ENCODE data around the gene ADAMTS17. TPM values are rescaled to one million over a fixed set of nuclear protein-coding genes. Genes with fewer than 3 reads are reported as not detected.

ADAMTS17 gene
- total RNA-seq, 1 experiment from 2014 or later, result 1.8 TPM

GRCh38 chr15:100105101-100105500 lies 236.7 kb downstream of the ADAMTS17 start (continued):
- no peak for TF ChIP-seq USF2 (CRISPR knock-in tag; IDR thresholded peaks at IDR 0.05)

GRCh38 chr15:100104245-100104644 lies 237.5 kb downstream of the ADAMTS17 start:
- POLR2A ChIA-PET, result no interaction called here

GRCh38 chr15:100103828-100104227 lies 237.9 kb downstream of the ADAMTS17 start:
- no peak overlapping the region for H3K4me3 Mint-ChIP-seq
- TF ChIP-seq NR2C2 (CRISPR knock-in tag; IDR thresholded peaks at IDR 0.05) (no peak), PREB (CRISPR knock-in tag; IDR thresholded peaks at IDR 0.05; ENCODE audit: borderline replicate concordance) (no peak), NR1H2 (CRISPR knock-in tag; IDR thresholded peaks at IDR 0.05) (no peak), SMAD3 (CRISPR knock-in tag; IDR thresholded peaks at IDR 0.05; ENCODE audit: borderline replicate concordance) (no peak), ZNF425 (CRISPR knock-in tag; conservative IDR thresholded peaks at IDR 0.05) (no peak), CDX4 (CRISPR knock-in tag; IDR thresholded peaks at IDR 0.05; ENCODE audit: borderline replicate concordance) (no peak), OVOL2 (CRISPR knock-in tag; IDR thresholded peaks at IDR 0.05; ENCODE audit: borderline replicate concordance) (no peak), CREB1 (CRISPR knock-in tag; IDR thresholded peaks at IDR 0.05) (no peak), TP53 (CRISPR knock-in tag; IDR thresholded peaks at IDR 0.05) (no peak)
- H3K27ac Mint-ChIP-seq, result no peak overlapping the region
- DNase-seq (ENCODE audit: low spot score), result no peak
- no peaks in the 10 kb centered on the region for H3K36me3 Mint-ChIP-seq
- ATAC-seq, result no peak
- H3K4me1 Mint-ChIP-seq, result no peaks in the 10 kb centered on the region
- ChIA-PET CTCF (no interaction called here), POLR2A (no interaction called here)
- H3K27me3 Mint-ChIP-seq (ENCODE audit: low read depth), result no peaks in the 10 kb centered on the region; the same call in 1 of the 2 replicates
- H3K9me3 Mint-ChIP-seq, result peaks cover 12% of the 10 kb centered on the region; the same call in 1 of the 2 replicates

More at GRCh38 chr15:100104245-100104644, 237.5 kb downstream of the ADAMTS17 start:
- CTCF ChIA-PET, result no interaction called here
- H3K4me1 Mint-ChIP-seq, result peaks cover 4% of the 10 kb centered on the region; the same call in 1 of the 2 replicates
- H3K27ac Mint-ChIP-seq, result no peak overlapping the region
- H3K36me3 Mint-ChIP-seq, result no peaks in the 10 kb centered on the region
- no peaks in the 10 kb centered on the region; the same call in 1 of the 2 replicates for H3K27me3 Mint-ChIP-seq (ENCODE audit: low read depth)
- TF ChIP-seq NR3C1 (CRISPR knock-in tag; conservative IDR thresholded peaks at IDR 0.05; ENCODE audit: low read depth) (no peak), E2F5 (CRISPR knock-in tag; IDR thresholded peaks at IDR 0.05) (no peak), E2F4 (CRISPR knock-in tag; IDR thresholded peaks at IDR 0.05; ENCODE audit: borderline replicate concordance, low read depth) (no peak), ZNF121 (CRISPR knock-in tag; IDR thresholded peaks at IDR 0.05) (no peak), CBFB (CRISPR knock-in tag; IDR thresholded peaks at IDR 0.05; ENCODE audit: low read depth) (no peak), JUN (CRISPR knock-in tag; IDR thresholded peaks at IDR 0.05) (no peak), IRF1 (CRISPR knock-in tag; IDR thresholded peaks at IDR 0.05) (no peak), ZNF425 (CRISPR knock-in tag; conservative IDR thresholded peaks at IDR 0.05) (no peak), SOX15 (CRISPR knock-in tag; IDR thresholded peaks at IDR 0.05) (no peak), CREB1 (CRISPR knock-in tag; IDR thresholded peaks at IDR 0.05) (no peak)
- DNase-seq (ENCODE audit: low spot score) (no peak), ATAC-seq (no peak)
- H3K9me3 Mint-ChIP-seq, result peaks cover 12% of the 10 kb centered on the region; the same call in 1 of the 2 replicates
- no peak overlapping the region for H3K4me3 Mint-ChIP-seq
